ENCODE results near the gene CRACR2B.

DNA sequence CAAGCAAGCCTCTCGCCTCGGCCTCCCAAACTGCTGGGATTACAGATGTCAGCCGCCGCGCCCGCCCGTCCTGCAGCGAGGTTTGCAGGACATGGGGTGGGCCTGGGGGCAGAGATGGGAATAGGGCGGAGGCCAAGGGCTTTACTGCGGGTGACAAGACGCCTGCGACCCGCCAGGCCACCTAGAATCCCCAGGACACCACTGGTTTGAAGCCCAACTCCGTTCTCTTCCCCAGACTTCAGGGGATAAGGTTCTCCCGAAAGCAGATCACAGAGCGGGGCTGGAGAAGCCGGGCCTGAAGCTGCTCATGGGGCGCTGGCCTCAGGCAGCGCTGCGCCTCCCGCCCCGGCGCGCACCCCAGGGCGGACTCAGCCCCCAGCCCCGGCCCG is 14.3 kb downstream of the CRACR2B start:
- no peak for TF ChIP-seq GABPA (IDR thresholded peaks at IDR 0.05; ENCODE audit: low read depth)
- TF ChIP-seq, protein P1, sequence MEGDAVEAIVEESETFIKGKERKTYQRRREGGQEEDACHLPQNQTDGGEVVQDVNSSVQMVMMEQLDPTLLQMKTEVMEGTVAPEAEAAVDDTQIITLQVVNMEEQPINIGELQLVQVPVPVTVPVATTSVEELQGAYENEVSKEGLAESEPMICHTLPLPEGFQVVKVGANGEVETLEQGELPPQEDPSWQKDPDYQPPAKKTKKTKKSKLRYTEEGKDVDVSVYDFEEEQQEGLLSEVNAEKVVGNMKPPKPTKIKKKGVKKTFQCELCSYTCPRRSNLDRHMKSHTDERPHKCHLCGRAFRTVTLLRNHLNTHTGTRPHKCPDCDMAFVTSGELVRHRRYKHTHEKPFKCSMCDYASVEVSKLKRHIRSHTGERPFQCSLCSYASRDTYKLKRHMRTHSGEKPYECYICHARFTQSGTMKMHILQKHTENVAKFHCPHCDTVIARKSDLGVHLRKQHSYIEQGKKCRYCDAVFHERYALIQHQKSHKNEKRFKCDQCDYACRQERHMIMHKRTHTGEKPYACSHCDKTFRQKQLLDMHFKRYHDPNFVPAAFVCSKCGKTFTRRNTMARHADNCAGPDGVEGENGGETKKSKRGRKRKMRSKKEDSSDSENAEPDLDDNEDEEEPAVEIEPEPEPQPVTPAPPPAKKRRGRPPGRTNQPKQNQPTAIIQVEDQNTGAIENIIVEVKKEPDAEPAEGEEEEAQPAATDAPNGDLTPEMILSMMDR (IDR thresholded peaks at IDR 0.05; ENCODE audit: insufficient read depth, low read length) = no peak
